GM15510 (cell line): Measurements from ENCODE around the gene CRNN.

Experiments used
- POLR2A ChIP-seq: IDR thresholded peaks from 3 replicates; pipeline ENCODE4 v1.6.1; 2011; ENCODE audit warnings: borderline replicate concordance; ENCODE audit not compliant: insufficient read length; ENCODE audit errors: extremely low read depth

The CRNN gene

DNA sequence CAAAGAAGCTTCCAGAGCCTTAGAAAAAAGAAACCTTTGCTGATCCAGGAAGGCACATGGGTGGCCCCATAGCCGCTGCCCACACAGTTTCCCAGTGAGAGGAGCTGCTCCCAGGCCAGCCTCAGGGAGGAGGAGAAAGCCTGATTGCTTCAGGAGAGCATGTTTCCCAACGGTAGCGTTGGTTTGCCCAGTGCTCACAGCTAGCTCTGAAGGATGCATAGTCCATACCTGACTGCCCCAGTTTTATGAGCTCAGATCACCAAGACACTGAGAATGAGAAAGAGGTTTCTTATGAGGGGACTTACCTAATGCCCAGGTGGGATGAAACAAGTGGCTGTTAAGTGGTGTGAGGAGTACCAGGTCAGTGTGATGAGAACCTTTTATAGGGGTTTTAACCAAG is at the start of gene CRNN:
Gene CRNN, minus strand, starts transcription at position 355 of the 400 bp plus-strand sequence. CDS start 2,030 bp downstream, outside the sequence.
- TF ChIP-seq POLR2A: no peak

DNA sequence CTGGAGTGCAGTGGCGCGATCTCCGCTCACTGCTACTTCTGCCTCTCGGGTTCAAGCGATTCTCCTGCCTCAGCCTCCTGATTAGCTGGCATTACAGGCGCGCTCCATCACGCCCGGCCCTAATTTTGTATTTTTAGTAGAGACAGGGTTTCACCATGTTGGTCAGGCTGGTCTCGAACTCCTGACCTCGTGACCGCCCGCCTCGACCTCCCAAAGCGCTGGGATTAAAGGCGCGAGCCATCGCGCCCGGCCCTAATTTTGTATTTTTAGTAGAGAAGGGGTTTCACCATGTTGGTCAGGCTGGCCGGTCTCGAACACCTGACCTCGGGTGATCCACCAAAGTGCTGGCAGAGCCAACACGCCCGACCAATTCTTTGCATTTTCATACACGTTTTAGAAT is 48.6 kb upstream of the CRNN start:
- TF ChIP-seq POLR2A: no peak

DNA sequence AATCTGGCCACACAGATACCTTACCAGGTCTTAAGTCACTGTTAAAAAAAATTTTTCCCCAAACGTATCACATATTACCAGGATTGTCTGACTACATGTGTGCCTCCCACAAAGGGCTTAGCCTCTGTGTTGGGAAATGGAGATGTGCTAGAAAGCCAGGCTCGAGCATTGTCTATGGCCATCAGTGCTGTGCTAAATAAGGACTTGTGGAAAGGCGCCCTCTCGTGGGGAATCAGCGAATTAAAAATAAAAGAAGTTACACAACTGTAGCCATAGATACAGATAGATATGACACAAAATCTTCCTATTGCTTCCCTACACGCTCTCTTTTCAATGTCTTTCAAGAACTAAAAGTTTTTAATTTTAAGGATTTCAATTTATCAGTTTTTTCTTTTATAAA is 47.5 kb upstream of the CRNN start:
- no peak for TF ChIP-seq POLR2A

DNA sequence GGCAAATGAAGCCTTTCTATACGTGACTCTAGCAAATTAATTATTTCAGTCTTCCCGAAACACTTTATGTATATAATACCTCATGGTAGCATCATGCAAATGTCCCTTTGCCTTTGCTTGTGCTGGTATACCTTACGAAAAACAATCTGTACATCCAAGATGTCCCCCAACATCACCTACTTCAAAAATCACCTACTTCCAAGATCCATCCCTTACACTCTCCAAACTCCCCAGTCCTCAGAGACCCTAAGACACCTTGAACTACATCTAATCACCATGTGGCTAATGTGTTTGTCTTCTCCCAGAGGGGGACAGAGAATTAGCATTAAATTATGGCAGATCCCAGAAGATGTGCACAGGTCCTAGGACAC is 46.5 kb upstream of the CRNN start:
- TF ChIP-seq POLR2A: no peak

DNA sequence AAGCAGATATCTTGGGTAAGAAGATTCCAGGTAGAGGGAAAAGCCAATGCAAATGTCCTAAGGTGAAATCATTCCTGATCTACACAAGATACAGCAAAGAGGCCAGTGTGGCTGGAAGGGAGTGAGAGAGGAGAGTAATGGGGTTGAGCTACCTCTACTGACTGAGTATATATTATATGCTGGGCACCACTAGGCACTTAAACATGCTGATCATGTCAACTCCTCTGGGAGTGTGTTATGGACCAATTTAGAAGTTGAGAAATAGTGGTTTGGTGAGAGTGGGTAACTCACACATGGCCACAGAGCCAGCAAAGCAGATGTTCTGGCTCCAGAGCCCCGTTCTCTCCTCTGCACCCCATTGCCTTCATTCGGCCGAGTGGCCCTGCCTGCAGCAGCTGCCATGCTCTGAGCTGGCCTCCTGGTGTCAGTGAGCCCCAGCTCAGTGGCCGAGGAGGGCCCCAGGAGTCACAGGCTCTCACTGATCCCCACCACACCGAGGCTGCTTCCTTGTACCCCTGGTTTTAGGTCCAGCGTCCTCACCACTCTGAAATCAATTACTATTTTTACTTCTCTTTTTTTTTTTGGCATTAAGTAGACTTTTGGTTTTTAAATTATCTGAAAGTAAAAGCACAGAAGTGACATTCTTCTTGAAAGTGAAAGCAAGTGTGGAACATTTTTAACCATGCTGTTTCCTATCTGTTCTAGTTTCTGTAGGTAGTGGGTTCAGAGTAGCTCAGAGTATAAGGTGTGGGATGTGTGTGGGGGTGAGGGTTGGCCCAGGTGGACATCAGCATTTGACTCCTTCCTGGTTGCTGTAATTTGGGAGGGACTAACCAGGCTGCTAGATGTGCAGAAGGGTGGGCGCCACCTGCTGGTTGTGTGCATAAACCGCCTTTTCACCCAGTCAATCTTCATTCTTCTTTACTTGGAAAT is 45.8 kb upstream of the CRNN start:
- TF ChIP-seq POLR2A: no peak

DNA sequence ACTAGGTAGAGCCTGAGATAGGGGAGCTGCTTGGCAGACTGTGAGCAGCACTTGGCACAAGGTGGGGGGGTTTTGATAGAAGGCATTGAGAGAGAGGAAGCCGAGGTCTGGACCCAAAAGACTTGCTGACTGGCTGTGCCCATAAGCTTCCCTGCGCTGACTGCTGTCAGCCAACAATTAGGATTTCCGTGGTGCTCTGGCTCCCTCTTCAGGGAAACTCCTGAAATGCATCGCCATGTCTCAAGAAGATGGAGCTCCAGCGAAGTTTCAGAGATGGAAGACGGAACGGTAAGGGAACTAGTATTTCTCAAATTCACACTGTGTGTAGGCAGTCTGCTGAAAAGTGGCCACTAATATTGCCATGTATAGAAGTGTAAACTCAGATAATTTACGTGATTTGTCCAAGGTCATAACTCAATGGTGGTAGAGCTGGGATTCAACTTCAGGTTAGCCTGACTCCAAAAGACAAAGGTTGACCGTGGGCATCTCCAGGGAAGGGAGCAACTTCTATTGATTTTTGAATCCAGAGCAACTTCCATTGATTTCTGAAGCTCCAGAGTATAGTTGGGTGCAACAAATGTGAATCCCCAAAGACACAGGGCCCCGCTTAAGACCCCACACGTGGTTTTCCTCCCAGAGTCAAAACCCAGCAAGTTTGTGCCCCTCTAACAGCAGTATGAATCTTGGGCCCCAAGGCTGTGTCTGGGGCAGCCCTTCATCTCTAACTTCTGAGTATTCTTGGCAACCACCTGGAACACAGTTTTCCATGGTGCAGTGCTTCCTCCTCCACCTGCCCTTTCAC is 44.5 kb upstream of the CRNN start:
- no peak for TF ChIP-seq POLR2A

DNA sequence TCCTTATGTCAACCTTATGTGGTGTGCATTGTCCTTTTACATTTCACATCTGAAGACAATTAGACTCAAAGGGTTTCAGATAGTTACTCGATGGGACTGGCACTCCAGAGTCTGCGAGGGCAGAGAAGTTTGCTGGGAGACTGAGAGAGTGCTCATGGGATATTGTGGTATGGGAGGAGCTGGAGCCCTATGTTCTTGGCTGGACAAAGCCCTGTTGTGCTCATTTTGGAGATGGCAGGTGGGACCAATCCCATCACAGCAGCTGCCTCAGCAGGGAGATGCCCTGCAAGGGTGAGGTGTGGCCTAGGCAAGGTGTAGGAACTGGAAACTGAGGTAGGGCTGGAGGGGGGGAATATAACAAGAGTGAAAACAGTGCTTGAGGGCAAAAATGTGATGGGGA is 43.5 kb upstream of the CRNN start:
- no peak for TF ChIP-seq POLR2A

DNA sequence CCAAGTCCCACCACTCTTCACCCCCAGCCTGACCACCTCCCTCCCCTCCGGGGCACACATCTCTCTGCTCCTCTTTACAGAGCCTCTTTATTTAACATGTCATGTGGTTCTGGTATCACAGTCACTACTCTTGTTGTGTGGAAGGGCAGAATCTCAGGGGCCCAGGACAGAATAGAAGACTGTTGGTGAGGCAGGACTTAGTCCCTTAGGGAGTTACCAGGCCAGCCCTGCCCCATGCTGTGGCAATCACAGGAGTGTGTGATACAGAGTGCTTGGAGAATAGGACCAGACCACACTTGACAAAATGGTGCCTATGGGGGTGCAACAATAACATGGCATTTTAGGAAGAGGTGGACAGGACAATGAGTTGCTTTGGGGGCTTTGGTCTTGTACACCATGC is 43.0 kb upstream of the CRNN start:
- no peak for TF ChIP-seq POLR2A

DNA sequence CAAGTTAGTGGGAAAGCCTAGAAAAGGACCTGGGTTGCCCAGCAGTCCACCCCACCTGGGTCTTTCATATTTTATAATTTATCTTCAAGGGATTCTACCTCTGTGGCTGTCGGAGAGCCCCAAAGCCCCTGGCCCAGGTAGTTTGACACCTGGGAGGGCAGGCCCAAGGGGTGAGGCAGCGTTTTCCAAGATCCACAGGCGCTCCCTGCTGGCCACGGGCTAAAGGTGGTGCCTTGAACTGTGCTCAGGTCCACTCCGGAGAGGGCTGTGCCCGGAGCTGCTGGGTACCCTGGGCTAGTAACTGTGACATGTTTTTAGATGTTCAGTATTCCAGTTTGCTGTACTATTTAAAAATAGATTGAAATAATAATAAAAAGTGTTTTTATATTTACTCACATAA is 37.2 kb upstream of the CRNN start:
- TF ChIP-seq POLR2A: no peak

DNA sequence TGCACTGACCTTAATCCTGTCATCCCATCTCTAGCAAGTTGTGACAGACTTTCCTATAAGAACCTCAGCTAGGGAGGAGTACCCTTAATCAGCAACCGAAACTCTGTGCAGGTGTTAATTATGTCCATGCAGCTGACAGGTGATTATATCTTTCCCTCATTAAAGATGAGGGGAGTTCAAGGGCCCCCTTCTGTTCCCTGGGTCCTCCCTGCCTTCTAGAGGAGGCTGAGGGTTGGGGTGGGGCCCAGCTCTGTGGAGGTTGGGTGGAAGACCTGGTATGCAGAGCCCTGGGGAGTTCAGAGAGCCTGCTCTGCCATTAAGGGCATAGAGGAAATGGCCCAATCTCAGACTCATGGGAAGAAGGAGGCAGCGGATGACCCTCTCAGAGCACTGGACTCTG is 35.6 kb upstream of the CRNN start:
- no peak for TF ChIP-seq POLR2A

DNA sequence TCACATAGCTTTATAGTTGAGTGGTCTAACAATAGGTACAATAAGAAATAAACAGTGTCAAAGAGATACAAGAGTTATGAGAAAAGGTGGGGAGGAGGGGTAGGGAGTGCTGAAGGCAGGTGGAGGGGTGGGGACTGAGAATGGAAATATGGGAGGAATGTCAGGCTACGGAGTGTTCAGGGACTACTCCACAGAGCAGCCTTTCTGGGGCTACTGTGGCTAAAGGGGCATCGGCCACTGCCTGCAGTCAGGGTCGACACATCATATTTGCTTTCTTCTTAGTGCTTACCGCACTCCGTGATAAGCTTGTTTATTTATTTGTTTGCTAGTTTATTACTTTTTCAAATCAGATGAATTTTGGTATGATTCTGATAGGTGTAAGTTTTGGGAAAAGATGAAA is 34.4 kb upstream of the CRNN start:
- TF ChIP-seq POLR2A: no peak

DNA sequence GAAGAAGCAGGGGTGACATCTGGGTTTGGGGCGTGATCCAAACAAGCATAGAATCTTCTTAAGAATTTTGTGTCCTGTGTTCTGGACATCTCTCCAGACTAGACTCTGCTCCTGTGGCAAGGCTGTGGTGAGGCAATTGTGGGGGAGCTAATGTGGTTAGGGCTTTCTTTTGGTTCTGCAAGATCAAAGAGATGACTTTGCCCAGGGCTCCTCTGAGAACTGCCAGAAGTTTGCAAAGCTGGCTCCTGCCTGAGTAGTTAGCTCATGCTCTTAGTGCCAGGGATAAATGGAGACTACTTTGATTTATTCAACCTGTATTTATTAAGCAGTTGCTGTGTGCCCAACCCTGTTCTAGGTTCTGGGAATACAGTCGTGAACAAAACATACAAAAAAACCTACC is 34.0 kb upstream of the CRNN start:
- TF ChIP-seq POLR2A: no peak

DNA sequence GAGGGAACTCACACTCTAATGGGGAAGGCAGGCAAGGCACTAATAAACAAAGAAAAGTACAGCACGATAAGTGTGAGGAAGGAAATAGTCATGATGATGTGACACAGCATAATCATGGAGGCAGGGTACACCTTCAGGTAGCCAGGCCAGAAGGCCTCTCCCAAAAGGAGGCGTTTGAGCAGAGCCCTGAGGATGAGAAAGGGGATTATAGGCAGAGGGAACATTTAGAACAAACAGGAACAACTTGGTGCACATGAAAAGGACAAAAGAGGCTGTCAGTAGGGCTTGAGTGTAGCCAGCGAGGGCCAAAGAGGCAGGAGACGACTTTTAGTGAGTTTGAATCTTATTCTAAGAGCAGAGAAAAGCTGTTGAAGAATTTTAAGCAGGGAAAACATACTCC is 33.4 kb upstream of the CRNN start:
- TF ChIP-seq POLR2A: no peak

DNA sequence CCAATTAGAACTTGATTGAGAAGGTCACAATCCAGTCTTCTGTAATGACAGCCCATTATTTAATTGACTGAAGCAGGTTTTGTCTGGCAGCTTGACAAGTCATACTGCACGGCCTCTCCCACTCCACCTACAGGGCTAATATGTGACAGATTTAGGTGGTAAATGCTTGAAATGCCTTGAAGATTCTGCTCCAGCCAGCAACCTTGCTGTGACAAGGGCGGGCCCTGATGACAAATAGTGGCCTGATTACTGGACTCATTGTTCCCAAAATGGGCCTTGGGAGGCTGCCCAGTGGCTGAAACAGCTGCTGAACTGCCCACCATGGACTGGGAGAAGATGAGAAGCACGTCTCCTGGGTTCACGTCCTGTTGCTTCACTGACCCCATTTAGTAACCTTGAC is 30.0 kb upstream of the CRNN start:
- no peak for TF ChIP-seq POLR2A

DNA sequence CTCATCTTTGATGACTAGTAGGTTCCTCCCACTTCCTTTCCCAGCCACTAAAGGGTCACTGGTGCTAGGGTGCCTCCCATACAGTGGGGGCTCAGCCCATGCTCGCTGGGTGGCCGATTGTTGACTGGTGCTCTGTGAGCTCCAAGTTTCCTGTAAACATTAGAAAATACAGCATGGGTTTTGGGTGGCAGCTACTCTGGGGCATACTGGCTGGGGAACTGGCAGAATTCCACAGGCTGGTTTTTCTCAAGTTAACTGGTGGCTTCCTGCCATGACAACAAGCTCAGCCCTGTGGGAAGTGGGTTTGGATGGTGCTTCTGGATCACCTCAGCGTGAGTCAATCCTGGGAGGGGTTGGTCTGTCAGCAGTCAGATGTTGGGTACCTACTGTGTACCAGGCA is 28.7 kb upstream of the CRNN start:
- TF ChIP-seq POLR2A: no peak

DNA sequence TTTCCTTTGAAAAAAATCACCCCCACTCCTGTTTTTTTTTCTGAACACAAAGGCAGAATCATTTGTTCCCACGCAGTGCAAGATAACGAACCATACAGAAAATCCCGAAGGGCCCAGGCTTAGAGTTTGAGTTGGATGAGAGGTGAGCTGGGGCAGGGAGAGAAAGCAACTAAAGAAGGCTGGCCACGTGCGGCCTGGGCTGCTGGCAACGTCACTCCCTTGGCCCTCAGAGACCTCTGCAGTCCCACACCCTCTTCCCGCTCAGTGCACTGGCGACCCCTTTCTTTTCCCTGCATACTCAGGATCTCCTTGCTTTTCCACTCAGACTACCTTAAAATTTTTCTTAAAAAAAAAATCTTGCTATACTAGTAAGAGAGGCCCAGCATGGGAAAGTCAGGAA is 28.2 kb upstream of the CRNN start:
- no peak for TF ChIP-seq POLR2A
